Myocyte (in vitro differentiated cells): Measurements from ENCODE around the gene TECPR2. TPM values are rescaled to one million over a fixed set of nuclear protein-coding genes. Genes with fewer than 3 reads are reported as not detected.

ENCODE experiments used
- DNase-seq: peaks from one replicate; pipeline ENCODE4 v3.0.0-alpha.2; 2012; ENCODE audit warnings: low read depth
- total RNA-seq: library from RNA; depleted of rRNA; stranded (reverse); fragments of >200 nt; gene quantifications from 2 replicates; pipeline ENCODE4 v1.2.3, GENCODE V29; 2014

TECPR2 gene
- total RNA-seq, 1 donor from 2014 or later: 15.8 TPM

DNA sequence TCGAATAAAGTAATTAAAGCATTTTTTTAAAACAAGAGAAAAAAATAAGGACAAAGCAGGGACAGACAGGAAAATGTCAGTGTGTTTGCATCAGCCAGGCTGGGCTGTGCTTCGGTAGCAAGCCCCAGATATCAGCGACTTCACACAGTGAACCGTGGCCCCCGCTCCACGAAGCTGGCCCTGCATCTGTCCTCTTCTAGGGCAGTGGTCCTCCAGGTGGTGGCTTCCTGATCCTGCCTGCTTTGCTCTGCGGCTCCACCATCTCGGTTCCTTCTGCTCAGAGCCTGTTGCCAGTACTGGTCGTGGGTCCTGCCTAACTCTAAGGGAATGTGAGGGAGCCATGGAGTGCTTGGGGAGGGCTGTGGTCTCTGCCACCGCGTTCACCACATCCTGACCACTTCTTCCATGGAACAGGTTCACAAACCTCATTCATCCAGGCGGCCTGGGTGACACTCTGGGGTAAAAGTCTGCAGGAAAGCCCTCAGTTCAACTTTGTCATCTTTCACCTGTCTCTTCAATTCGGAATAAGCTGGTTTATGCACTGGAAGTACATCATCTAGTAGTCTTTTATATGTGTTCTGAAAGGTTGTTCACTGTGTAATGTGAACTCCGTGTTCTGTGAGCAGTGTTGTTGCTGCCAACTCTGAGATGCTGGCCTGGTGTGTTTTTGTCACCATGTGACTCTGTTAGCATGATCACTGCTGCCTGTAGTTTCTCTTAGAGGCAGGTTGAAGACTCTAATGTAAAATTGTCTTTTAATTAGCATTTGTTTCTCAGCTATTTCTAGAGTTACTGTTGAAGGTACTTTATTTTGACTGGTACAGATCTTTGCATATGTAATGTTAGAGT is 99.0 kb downstream of the TECPR2 start:
- DNase-seq: peak; percentile 92

DNA sequence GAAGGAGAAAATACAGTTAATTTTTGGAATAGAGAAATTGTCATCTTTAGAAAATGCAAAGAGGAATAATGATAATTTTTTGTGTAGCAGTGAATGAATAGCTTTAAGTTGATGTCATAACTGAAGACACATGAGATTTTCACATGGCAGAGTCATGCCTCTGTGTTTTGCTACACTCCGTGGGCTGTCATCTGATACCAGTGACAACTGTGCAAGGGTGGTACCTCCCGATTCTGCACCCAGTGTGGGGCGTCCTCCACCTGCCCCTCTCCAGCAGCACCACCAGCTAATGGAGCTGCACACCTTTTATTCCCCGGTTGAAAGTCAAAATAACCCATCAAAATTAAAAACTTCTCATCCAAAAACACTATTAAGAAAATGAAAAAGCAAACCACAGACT is 99.7 kb downstream of the TECPR2 start:
- peak; percentile 86 for DNase-seq

DNA sequence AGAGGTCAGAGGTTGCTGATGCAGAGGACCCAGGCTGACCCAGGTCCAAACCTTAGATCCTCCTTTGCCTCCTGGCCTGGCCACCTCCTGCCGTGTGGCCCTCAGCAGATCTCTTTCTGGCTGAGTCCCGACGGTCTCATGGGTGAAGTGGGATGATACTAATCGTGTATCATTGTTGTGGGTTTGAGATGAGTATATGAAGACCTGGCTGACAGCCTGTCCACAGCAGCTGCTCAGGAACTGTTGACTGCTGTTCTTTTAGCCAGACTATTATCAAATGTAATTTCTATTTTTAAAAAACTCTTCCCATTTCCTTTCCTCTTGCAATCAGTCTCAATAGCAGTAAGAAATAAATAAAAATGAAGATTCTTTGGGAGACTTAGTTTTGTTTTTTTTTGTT is 101.3 kb downstream of the TECPR2 start:
- DNase-seq: peak; percentile 86

DNA sequence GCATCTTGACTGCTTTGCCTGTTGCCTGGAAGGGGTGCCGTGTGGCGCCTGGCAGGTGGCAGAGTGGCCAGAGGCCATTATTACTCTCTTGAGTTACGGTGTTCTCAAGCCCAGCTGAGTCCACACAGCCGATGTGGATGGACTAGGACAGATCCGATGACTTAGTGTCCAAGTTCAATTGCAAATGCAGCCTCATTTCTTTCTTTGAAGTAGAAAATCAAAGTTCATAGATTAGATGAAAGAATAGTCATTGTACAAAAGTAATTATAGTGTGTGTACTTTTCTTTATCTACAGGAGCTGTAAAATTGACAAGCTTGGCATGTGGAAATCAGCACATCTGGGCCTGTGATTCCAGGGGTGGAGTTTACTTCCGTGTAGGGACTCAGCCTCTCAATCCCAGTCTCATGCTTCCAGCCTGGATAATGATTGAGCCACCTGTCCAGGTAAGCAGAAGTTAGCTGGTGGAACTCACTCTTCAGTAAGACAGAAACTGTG is 102.2 kb downstream of the TECPR2 start:
- no peak for DNase-seq

DNA sequence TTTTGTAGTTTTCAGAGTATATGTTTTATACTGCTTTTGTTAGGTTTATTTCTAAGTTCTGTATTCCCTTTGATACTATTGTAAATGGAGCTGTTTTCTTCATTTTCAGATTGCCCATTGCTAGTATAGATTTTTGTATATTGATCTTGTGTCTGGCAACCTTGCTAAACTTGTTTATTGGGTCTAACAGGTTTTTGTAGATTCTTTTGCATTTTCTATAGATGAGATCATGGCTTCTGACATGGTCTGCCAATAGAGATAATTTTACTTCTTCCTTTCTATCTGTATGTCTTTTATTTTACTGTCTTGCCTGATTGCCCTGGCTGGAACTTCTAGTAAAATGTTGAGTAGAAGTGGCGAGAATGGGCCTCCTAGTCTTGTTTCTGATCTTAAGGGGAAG is 106.5 kb downstream of the TECPR2 start:
- no peak for DNase-seq

DNA sequence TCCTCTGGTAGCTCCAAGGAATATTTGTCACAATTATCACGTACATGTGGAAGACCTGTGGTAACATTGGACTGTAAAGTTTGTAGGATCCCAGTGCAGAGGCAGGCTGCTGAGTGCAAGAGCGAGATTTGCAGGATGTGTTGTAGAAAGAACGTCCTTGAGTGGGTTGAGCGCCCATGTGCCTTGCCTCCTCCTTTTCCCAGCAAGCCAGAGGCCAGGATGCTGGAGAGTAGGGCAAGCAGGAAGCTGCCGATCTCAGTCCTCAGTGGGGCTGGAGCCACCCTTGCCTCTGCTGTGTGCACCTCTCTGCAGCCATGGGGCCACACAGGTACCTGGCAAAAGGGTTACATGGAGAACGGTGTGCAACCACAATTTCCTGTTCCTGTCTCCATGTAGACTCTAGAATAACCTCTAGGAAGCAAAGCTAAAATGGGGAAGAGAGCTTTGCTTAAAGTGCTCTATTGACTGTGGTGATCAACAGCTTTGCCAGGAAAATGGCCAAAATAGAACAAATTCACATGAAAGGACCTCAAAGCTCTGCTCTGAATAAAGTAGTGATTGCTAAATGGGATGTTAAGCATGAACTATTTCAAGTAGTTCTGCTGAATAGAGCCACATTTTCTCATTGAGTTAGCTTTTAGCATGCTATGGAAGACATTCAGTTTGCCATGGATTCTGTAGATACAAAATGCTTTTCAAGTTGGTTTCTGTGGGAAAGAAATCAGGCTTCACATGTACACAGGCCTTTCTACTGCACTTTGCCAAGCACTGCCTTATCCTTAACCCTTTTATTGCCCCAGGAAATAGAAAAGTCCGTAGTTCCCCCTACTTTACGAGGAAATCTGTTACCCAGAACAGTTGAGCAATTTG is 109.4 kb downstream of the TECPR2 start:
- DNase-seq: no peak

DNA sequence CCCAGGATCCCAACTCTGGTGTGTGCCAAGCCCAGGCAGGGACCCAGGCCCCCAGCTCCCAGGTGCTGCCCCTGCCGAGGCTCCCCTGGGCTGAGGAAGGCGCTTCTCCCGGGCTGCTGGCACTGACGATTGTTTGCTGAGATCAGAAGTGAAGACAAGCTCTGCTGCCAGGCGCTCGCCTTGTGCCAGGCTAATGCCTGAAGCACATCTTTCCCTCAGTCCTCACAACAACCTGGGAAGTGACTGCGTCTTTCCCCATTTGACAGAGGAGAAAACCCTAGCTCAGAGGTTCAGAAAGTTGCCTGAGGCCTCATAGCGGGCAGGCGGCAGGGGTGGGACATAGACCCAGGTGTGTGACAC is 110.0 kb downstream of the TECPR2 start:
- no peak for DNase-seq

DNA sequence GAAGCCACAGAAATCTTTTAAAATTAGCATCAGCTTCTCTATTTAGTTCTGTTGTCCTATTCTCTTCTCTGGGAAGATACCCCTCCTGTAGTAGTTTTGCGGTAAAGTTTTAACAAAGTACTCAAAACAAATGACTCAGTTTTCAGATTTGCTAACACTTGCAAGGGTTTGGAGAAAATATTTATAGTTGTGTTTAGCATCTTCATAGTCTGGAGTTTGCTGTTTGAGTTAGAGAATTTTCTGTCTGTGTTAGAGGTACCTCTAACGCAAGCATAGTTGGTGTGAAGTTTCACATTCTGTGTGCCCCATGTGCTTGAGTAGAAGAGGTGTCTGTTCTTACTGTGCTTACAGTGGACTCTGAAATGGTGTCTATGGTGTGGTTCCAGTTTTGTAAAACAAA is 110.8 kb downstream of the TECPR2 start:
- no peak for DNase-seq

DNA sequence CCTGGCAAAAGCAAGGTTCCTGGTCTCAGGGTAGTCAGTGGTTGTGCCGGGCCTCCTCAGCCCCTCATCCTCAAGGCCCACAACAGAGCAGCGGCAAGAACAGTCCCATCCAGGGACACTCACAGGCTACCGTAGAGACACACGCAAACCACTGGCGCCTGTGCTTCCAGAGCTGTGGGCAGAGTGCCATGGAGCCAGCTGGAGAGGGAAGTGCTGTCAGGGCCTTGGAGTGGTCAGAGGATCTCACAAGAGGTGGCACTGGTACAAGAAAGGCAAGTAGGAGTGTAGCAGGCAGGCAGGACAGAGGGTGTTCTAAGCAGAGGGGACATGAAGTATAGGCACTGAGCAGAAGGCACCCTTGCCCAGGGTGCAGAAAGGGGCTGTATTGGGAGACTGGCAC is 112.2 kb downstream of the TECPR2 start:
- DNase-seq: peak; percentile 94

DNA sequence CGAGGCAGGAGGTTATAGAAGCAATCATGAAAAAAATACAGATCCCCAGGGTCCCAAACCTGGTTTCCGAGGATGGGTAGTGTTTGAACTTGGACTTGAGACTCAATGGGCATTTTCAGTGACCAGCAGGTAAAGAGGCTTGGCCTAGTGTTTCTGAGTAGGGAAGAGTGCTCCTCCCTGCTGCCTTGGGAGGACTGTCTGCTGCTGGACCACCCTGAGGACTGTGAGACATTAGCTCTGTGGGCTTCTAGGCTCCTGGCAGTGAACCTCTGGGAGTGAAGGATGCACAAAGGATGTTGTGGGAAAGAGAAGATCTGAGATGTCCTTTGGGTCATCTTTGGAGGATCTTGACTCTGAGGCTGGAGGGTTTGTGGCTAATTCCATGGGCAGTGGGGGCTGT is 116.4 kb downstream of the TECPR2 start:
- DNase-seq: no peak

DNA sequence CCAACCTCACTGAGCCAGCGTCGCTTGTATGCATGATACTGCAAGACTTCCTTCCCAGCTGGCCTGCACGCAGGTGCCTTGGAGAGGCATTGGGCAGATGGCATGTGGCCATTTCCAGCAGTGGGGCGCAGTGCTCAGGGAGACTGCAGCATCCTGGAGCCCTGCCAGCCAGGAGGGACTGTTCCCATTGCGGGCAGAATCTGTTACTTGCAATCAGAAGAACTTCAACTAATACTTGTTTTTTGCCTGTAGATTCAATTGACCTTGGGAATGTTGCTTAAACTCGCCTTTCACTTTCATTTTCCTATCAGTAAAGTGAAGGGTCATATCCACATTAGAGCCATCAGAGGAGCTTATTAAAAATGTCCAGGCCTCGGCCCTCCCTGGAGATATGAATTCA is 117.0 kb downstream of the TECPR2 start:
- DNase-seq: peak; percentile 49

DNA sequence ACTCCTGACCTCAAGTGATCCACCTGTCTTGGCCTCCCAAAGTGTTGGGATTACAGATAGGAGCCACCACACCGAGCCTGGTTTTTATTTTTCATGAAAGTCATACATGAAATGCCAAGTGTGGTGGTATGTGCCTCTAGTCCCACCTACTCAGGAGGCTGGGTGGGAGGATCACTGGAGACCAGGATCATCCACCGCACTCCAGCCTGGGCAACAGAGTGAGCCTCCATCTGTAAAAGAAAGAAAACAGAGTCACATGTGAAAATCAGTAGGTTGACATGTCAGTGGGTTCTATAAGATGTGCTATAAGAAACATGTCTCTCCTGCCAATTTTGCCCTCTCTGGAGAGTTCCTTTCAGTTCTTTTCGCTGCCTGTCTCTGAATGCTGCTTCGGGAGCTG is 118.6 kb downstream of the TECPR2 start:
- DNase-seq: no peak

DNA sequence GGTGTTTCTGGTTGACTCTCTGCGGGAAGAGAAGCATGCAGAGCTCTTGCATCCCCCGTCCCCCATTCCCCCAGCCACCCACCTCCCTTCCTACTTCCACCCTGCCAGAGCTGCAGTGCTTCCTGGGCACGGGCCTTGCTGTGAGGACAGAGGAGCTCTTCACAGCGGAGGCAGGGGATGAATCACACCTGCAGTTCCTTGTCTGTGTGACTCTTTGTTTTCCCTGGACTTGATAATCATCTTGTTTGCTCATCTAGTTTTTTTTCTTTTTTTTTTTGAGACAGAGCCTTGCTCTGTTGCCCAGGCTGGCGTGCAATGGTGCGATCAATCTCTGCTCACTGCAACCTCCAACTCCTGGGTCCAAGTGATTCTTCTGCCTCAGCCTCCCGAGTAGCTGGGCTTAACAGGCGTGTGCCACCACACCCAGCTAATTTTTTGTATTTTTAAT is 119.1 kb downstream of the TECPR2 start:
- DNase-seq: no peak

DNA sequence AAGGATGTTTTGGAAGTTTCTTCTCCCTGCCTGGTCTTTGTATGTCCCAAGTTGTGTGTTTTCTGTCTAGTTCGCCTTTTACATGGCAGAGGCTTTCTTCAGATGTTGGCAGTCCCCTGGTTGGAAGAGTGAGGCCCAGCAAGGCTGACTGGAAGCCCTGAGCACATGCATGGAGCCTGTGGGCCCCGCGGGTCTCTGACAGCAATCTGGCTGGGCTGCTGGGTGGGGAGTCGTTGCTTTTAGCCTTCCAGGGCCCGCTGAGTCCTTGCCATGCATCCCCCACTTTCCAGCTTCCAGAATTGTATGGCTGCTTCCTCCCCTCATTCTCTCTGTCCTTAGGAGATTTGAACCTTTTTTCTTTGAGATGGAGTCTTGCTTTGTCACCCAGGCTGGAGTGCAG is 121.6 kb downstream of the TECPR2 start:
- DNase-seq: no peak

DNA sequence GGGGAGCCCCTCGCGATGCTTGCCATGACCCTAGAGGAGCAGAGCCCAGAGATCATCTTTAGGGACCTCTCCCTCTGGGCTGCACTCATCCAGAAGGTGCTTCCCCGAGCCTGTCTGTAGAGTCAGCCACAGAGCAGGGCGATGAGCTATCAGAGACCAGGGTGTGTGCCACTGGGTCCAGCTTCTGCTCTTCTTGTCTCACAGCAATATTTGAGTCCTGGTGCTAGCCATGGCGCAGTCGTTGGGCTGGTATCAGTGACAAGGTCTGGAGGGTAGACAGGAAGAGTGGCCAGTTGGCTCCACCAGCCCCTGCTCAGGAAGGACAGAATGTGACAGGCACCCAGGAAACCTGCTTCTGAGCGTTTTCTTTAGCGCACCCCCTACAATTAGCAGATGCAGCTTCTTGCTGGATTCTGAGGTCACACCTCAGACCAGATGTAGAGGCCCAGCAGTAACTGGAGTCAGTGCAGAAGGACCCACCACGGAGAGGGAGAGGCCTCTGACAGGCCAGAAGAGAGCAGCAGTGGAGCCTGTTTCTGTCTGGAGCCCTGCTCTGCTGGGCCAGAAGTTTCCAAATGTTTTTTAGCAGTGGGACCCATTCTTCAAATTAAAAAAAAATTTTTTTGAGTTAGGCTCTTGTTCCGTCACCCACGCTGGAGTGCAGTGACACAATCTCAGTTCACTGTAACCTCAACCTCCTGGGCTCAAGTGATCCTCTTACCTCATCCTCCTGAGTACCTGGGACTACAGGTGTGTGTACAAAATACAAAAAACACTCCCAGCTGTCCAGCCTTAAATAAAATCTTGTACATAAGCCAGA is 123.2 kb downstream of the TECPR2 start:
- DNase-seq: no peak

DNA sequence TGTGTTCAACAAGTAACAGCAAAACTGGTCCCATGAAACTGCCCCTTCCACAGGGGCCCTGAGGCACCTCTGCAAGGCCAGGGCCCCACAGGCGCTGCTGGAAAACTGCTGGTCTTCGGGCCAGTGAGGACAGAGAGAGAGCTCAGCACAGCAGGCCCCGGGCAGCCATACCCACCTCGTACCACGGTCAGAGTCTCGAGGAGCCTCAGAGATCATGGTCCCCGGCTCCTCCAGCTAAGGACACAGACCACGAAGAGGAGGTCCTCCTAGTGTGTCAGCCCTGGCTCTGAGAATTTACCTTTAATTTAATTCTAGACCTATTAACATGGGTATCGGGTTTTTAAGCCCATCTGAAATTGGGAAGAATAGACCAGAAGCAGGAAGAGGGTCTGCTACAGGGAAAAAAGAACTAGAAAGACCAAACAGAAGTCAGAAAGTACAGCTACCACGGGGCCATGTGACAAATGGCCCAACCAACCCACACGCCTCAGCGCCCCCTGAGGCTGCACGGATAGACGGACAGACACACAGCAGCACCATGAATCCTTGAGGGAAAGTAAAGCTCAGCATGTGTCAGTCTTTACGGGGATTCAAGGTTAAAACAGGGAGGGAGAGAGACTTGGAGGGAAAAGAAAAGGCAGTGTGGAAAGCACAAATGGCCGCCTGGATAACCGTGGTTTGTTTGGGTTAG is 123.9 kb downstream of the TECPR2 start:
- no peak for DNase-seq

DNA sequence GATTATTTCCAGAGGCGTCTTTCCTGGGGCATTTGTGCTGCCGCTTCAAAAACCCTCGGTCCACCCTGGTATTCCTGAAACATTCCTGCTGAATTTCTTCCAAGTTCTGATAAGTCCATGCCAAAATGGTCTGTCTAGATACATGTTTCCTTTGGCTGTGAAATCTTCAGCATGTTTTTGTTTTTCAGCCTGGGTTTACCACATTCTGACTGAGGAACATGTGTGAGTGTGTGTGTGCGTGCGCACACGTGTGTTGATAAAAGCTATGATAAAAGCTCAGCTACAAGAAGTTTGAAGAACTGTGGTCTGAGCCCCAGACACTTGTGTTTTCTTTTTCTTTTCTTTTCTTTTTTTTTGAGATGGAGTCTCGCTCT is 124.5 kb downstream of the TECPR2 start:
- DNase-seq: no peak

DNA sequence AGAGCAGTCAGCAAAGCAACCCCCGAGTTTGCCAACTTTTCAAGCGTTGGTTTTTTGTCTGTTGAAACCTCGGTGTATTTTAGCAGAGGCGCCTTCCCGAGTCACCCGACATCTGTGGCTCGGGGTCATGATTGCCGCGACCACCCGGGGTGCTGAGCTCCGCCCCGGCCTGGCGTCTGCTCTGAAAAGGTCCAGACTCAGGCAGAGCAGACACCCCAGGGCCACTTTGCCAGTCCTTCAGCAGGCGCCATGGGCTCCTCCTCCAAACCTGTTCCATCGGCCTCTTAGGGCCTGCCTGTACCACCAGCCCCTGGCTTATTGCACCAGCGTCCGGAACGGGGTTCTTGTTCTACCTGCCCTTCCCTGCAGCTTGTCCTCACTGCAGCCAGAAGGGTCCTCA is 127.7 kb downstream of the TECPR2 start:
- DNase-seq: no peak

DNA sequence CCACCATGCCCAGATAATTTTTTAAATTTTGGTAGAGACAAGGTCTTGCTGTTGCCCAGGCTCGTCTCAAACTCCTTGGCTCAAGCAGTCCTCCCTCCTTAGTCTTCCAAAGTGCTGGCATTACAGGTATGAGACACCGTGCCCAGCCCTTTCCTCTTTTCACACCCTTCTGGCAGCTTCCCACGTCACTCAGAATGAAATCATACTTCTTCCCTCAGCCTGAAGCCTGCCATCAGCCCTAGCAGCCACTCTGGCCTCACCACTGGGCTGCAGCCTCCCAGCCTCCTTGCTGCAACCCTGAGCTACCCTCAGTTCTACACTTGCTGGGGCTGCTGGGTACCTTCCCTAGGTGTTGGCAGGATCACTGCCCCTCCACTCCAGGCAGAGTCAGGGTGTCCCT is 128.6 kb downstream of the TECPR2 start:
- no peak for DNase-seq

DNA sequence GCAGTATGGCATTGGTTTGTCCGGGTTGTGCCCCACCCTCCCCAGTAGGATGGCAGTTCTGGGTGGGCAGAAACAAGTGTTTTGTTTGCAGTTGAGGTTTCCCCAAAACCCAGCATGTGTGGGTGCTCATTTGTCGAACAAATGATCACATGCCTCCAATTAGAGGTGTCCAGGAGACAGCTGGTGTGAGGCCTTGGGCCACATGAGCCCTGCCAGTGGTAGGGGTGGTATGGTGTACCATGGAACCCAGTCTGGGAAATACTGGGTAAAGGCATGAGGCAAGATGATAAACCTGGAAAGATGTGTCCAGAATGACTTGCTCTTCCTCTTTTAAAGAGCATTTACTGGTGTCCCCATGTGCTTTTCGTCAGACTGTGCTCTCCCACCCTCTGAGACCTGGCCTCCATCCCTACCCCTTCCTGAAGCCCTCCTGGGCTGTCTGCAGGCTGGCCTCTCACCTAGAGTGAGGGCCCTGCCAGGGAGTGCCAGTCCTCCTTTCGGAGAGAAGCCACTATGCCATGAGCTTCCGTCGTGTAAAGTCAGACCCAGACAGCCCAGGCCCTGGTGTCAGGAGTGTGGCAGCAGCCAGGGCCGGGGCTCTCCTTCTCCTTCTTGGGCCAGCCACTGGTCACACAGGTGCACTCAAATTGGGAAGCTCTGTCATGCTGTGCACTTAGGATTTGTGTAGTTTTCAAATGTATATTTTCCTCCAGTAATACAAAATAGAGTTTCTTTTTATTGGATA is 129.2 kb downstream of the TECPR2 start:
- DNase-seq: peak; percentile 55
